NT2/D1 (cell line): ENCODE measurements around the gene IDH3G.

Experiments
- SUZ12 ChIP-seq: IDR thresholded peaks from 2 replicates; pipeline ENCODE4 v1.6.1; 2011; ENCODE audit not compliant: insufficient read length, insufficient read depth; ENCODE audit errors: extremely low read depth
- YY1 ChIP-seq: IDR thresholded peaks from 2 replicates; pipeline ENCODE4 v1.6.1; 2011; ENCODE audit not compliant: insufficient read length, insufficient read depth

GRCh38 chrX:153807976-153808375, 13.8 kb upstream of the IDH3G start:
- TF ChIP-seq YY1: no peak
- TF ChIP-seq SUZ12: no peak
